Left lung (tissue), 10 donors: ENCODE measurements around the gene GCNT1. TPM values are rescaled to one million over a fixed set of nuclear protein-coding genes. Genes with fewer than 3 reads are reported as not detected.

Source experiments
- ATAC-seq: fragments of 200-7000 bp; cut with Tn5 transposase; one replicate; pipeline ENCODE4 v1.9.1; 2020; ENCODE audit warnings: moderate library complexity
- DNase-seq, 4 donors: peaks; one replicate each; pipeline ENCODE4 v3.0.0-alpha.2; 2013 to 2020
- H3K27ac ChIP-seq, 2 donors: fragments of 200-600 bp; sonication (generic) in 1 of 2; one replicate each; pipeline versions ENCODE4 v1.5.0 to v1.8.0; 2020 to 2021
- H3K27me3 ChIP-seq, 2 donors: fragments of 200-600 bp; sonication (generic) in 1 of 2; one replicate each; pipeline versions ENCODE4 v1.5.0 to v1.8.0; 2020 to 2021
- H3K36me3 ChIP-seq, 2 donors: fragments of 200-600 bp; sonication (generic) in 1 of 2; one replicate each; pipeline versions ENCODE4 v1.5.0 to v1.8.0; 2020 to 2021
- H3K4me1 ChIP-seq, 2 donors: fragments of 200-600 bp; one replicate each; pipeline ENCODE4 v1.8.0; 2021
- H3K4me3 ChIP-seq, 2 donors: fragments of 200-600 bp; sonication (generic) in 1 of 2; one replicate each; pipeline versions ENCODE4 v1.5.0 to v1.8.0; 2020 to 2021; ENCODE audit warnings: mild to moderate bottlenecking in 1 of 2
- H3K9me3 ChIP-seq, 2 donors: fragments of 200-600 bp; sonication (generic) in 1 of 2; one replicate each; pipeline versions ENCODE4 v1.5.0 to v1.8.0; 2020 to 2021
- intact Hi-C, 2 donors: fragments of 100-400 bp; cut with DNase I; formaldehyde crosslinking; loops; one replicate each; pipeline versions ENCODE4 v1.11.2 to v1.14.2; 2022
- polyA plus RNA-seq, 6 donors: library from polyadenylated mRNA; unstranded; fragments of 120-200 nt; gene quantifications; one replicate each; pipeline ENCODE4 v1.2.1, GENCODE V29; 2013; ENCODE audit not compliant: insufficient read length in 6 of 6
- total RNA-seq, 2 donors: library from RNA; stranded (reverse); fragmentation: NEBNext Ultra II Directional; extraction: Animal tissue kit (Norgen Biotek cat#: 25700); gene quantifications; one replicate each; pipeline ENCODE4 v1.2.1, GENCODE V29; 2021
- TF ChIP-seq, protein P1 (sequence below), 2 donors: fragments of 200-600 bp; sonication (generic) in 1 of 2; IDR thresholded peaks; one replicate each; pipeline versions ENCODE4 v1.5.0 to v1.8.0; 2021; ENCODE audit warnings: antibody characterized with exemption in 2 of 2
- donor health status: DM: no; HTN: yes; CAD: no.
- donor health status: DM: no; HTN: no; CAD: no.

GCNT1 gene
- total and polyA plus RNA-seq, 8 donors = 4.6 to 17.0 (median 5.7) TPM

DNA sequence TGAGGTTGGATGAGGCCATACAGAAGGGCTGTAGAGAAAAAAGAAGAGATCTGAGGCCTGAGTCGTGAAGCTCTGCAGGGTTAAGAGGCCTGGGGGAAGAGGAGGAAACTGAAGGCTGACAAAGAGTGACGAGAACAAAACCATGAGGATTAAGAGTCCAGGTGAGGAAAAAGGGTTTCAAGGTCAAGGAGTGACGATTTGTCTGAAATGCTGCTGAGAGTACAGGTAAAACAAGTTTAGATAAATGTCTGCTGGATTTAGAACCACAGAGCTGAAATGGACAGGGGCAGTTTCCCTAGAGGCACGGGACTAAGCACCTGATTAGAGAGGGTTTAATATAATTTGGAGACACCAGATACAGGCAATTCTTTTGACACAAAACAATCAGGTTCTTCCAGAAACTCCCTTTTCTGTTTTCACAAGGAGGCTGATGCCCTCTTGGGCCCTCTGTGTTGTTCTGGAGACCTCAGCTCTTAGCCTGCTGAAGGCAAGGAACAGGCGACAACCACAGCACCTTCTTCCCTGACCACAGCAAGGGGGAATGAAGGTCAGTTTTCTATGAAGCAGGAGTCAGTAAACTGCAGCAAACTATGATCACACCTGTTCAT lies 14.6 kb upstream of the GCNT1 start:
- no peak overlapping the region for H3K4me3 ChIP-seq
- no peak overlapping the region for H3K27ac ChIP-seq
- ATAC-seq = no peak
- TF ChIP-seq, protein P1, sequence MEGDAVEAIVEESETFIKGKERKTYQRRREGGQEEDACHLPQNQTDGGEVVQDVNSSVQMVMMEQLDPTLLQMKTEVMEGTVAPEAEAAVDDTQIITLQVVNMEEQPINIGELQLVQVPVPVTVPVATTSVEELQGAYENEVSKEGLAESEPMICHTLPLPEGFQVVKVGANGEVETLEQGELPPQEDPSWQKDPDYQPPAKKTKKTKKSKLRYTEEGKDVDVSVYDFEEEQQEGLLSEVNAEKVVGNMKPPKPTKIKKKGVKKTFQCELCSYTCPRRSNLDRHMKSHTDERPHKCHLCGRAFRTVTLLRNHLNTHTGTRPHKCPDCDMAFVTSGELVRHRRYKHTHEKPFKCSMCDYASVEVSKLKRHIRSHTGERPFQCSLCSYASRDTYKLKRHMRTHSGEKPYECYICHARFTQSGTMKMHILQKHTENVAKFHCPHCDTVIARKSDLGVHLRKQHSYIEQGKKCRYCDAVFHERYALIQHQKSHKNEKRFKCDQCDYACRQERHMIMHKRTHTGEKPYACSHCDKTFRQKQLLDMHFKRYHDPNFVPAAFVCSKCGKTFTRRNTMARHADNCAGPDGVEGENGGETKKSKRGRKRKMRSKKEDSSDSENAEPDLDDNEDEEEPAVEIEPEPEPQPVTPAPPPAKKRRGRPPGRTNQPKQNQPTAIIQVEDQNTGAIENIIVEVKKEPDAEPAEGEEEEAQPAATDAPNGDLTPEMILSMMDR (IDR thresholded peaks at IDR 0.05) = no peak
- no peaks in the 10 kb centered on the region for H3K27me3 ChIP-seq
- no peaks in the 10 kb centered on the region for H3K9me3 ChIP-seq
- H3K36me3 ChIP-seq = no peaks in the 10 kb centered on the region
- H3K4me1 ChIP-seq = peaks cover 0 to 6% of the 10 kb centered on the region in 2 donors
- no peak for DNase-seq
- intact Hi-C loops = no loop called here

DNA sequence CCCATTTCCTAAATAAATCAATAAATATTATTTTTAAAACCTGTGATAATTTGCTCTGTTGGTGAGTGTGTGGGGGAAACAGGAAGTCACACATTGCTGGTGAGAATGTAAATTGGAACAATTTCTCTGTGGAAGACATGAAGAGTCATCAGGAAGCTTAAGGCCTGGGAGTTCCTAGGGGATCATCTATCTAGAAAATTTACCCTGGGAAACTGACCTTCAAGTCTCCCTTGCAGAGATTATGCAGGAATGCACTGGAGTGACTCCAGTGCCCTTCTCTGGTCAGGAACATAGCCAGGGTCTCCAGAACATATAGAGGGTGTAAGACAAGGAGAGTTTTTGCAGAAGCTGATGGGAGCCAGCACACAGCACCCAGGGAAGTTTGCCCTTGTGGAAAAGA lies 13.0 kb upstream of the GCNT1 start:
- DNase-seq = no peak
- no peaks in the 10 kb centered on the region for H3K27me3 ChIP-seq
- H3K4me1 ChIP-seq = peaks cover 0 to 6% of the 10 kb centered on the region in 2 donors
- no peaks in the 10 kb centered on the region for H3K9me3 ChIP-seq
- intact Hi-C loops = loop anchor here in 1 of 2 donors (5.0 kb wide), 1 partner anchor 211 kb away; no protein-coding TSS in a partner anchor
- ATAC-seq = no peak
- TF ChIP-seq, protein P1 (IDR thresholded peaks at IDR 0.05) = no peak
- H3K36me3 ChIP-seq = no peaks in the 10 kb centered on the region
- H3K4me3 ChIP-seq = no peak overlapping the region
- H3K27ac ChIP-seq = no peak overlapping the region

DNA sequence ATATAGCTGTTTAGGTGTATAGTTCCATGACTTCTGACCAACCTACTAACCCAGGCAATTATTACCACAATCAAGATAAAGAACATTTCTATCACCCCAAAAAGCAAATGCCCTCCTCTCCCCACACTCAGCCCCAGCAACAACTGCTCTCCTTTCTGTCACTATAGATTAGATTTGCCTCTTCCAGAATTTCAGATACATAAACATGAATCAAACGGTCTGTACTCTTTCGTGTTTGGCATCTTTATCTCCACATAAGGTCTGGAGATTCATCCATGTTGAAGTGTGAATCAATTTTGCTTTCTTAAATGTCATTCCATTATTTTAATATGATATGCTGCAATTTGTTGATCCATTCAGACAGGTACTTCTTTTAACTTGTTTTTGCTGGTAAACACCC lies 10.5 kb upstream of the GCNT1 start:
- H3K27ac ChIP-seq = no peak overlapping the region
- TF ChIP-seq, protein P1 (IDR thresholded peaks at IDR 0.05) = no peak
- intact Hi-C loops = loop anchor here in 1 of 2 donors (5.0 kb wide), 1 partner anchor 209 kb away; no protein-coding TSS in a partner anchor
- ATAC-seq (no peak), DNase-seq (no peak)
- no peaks in the 10 kb centered on the region for H3K36me3 ChIP-seq
- no peaks in the 10 kb centered on the region for H3K27me3 ChIP-seq
- peaks cover 0 to 6% of the 10 kb centered on the region in 2 donors for H3K4me1 ChIP-seq
- no peaks in the 10 kb centered on the region for H3K9me3 ChIP-seq
- H3K4me3 ChIP-seq = no peak overlapping the region

DNA sequence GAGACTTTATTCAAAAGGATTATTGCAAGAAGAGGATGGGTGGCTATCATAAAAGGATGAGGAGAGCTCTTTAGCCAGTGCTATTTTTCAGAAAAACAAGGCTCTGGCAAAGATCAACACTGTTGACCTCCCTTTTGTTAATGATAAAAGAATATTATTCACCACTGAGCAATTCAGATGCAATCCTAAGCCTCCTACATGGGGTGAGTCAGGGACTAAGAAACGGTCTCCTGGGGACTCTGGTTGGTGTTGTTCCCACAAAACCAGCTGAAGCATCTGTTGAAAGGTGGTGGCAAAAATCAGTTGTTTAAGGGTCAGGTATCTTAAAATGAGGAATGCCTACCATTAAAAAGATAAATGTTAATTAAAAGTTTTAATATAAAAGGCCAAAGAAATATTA lies 7.7 kb upstream of the GCNT1 start:
- Histone ChIP-seq H3K4me3 (no peak overlapping the region), H3K4me1 (peaks cover 0 to 8% of the 10 kb centered on the region in 2 donors), H3K27me3 (no peaks in the 10 kb centered on the region), H3K9me3 (no peaks in the 10 kb centered on the region), H3K27ac (no peak overlapping the region), H3K36me3 (no peaks in the 10 kb centered on the region)
- intact Hi-C loops = no loop called here
- ATAC-seq (no peak), DNase-seq (no peak)
- TF ChIP-seq, protein P1 (IDR thresholded peaks at IDR 0.05) = no peak

DNA sequence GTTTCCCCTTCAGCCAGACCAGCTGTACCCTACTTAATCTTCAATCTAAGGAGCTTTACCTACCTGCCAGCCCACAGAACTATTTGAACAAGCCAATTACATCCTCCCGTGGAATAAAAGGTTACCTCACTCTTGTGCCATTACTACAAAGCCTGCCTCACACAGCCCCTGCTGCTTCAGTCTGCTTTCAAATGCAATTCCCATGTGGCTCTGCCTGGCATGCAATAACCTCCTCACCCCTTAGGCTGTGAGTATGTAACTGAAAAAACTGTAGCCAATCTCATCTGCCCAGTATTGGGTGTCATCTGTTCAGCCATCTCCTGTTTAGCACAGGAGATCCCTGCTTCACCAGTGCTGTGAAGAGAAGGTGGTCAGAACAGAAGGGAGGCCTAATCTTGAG lies 6.1 kb upstream of the GCNT1 start:
- DNase-seq (no peak), ATAC-seq (no peak)
- Histone ChIP-seq H3K4me3 (no peak overlapping the region), H3K9me3 (no peaks in the 10 kb centered on the region), H3K27me3 (no peaks in the 10 kb centered on the region), H3K4me1 (peaks cover 0 to 10% of the 10 kb centered on the region in 2 donors), H3K36me3 (no peaks in the 10 kb centered on the region), H3K27ac (no peak overlapping the region)
- intact Hi-C loops = no loop called here
- TF ChIP-seq, protein P1 (IDR thresholded peaks at IDR 0.05) = no peak
